ENCODE data around the gene SEMA3E. TPM values are rescaled to one million over a fixed set of nuclear protein-coding genes. Genes with fewer than 3 reads are reported as not detected.

Gene SEMA3E
- total RNA-seq, 2 experiments from 2014 or later: not detected

DNA sequence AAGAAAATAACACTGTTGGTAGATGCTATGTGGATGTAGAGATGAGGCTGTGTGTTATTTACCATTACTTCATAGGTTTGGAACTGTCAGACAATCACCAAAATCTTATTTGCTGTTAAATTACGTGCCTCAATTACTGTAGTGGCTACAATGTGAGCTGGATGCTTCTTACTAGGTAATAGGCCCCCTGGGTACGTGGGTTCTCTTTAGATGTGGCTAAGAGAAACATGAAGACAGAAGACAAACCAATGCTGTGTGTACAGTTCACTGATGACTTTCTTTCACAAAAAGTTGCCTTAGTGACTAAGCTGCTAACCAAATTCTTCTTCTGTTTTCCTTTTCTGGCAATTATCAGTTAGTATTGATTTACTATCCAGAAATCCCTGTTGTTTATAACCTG is 144.6 kb downstream of the SEMA3E start:
- Mint-ChIP-seq H3K27ac (no peak overlapping the region), H3K9me3 (no peaks in the 10 kb centered on the region), H3K27me3 (no peaks in the 10 kb centered on the region), H3K36me3 (no peaks in the 10 kb centered on the region), H3K4me1 (no peaks in the 10 kb centered on the region), H3K4me3 (no peak overlapping the region)
- no peak for DNase-seq

- no peaks in the 10 kb centered on the region for H3K9me3 Mint-ChIP-seq
- no peak overlapping the region for H3K4me3 Mint-ChIP-seq
- no peak overlapping the region for H3K27ac Mint-ChIP-seq
- DNase-seq: no peak
- H3K4me1 Mint-ChIP-seq: no peaks in the 10 kb centered on the region
- no peaks in the 10 kb centered on the region for H3K36me3 Mint-ChIP-seq
- no peaks in the 10 kb centered on the region for H3K27me3 Mint-ChIP-seq
Observed at GRCh38 chr7:83502636-83503035, 146.3 kb downstream of the SEMA3E start.

- no peak overlapping the region for H3K4me3 Mint-ChIP-seq
- H3K27me3 Mint-ChIP-seq: no peaks in the 10 kb centered on the region
- no peak overlapping the region for H3K27ac Mint-ChIP-seq
- DNase-seq: no peak
- H3K9me3 Mint-ChIP-seq: no peaks in the 10 kb centered on the region
- no peaks in the 10 kb centered on the region for H3K36me3 Mint-ChIP-seq
- no peaks in the 10 kb centered on the region for H3K4me1 Mint-ChIP-seq
Observed at GRCh38 chr7:83494683-83495082, 154.3 kb downstream of the SEMA3E start.

- H3K27ac Mint-ChIP-seq: no peak overlapping the region
- H3K4me3 Mint-ChIP-seq: no peak overlapping the region
- H3K4me1 Mint-ChIP-seq: no peaks in the 10 kb centered on the region
- H3K27me3 Mint-ChIP-seq: no peaks in the 10 kb centered on the region
- H3K9me3 Mint-ChIP-seq: peaks cover 3% of the 10 kb centered on the region
- DNase-seq: no peak
- H3K36me3 Mint-ChIP-seq: no peaks in the 10 kb centered on the region
Observed at GRCh38 chr7:83492802-83493201, 156.1 kb downstream of the SEMA3E start.

- H3K36me3 Mint-ChIP-seq: no peaks in the 10 kb centered on the region
Observed at GRCh38 chr7:83487801-83488200, 161.1 kb downstream of the SEMA3E start.

GRCh38 chr7:83486957-83487356 is 162.0 kb downstream of the SEMA3E start:
- Mint-ChIP-seq H3K27ac (no peak overlapping the region), H3K9me3 (peaks cover 6% of the 10 kb centered on the region), H3K27me3 (no peaks in the 10 kb centered on the region), H3K36me3 (no peaks in the 10 kb centered on the region), H3K4me3 (no peak overlapping the region), H3K4me1 (no peaks in the 10 kb centered on the region)
- DNase-seq: no peak

More at GRCh38 chr7:83487801-83488200, 161.1 kb downstream of the SEMA3E start:
- peaks cover 3% of the 10 kb centered on the region for H3K9me3 Mint-ChIP-seq
- H3K27me3 Mint-ChIP-seq: no peaks in the 10 kb centered on the region
- no peaks in the 10 kb centered on the region for H3K4me1 Mint-ChIP-seq
- no peak overlapping the region for H3K27ac Mint-ChIP-seq
- H3K4me3 Mint-ChIP-seq: no peak overlapping the region
- DNase-seq: no peak

DNA sequence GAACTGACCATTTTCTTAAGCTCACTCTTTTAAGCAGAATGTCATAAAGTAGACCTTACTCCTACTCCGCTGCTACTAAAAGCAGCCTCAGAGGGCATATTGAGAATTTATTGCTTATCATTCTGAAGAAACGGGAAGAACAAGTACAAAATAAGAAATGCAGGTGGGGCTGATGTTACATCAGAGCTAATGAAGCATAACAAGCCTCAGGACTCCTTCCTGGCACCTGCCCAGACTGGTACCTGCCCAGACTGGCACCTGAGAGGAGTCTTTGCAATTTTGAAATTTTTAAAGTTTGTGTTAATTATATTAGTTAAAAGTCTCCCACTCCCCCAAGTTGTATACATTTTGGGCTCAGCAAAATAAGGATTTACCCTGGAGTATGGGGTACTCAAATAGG is 162.4 kb downstream of the SEMA3E start:
- no peaks in the 10 kb centered on the region for H3K36me3 Mint-ChIP-seq
- peaks cover 6% of the 10 kb centered on the region for H3K9me3 Mint-ChIP-seq
- H3K27ac Mint-ChIP-seq: no peak overlapping the region
- no peak for DNase-seq
- no peaks in the 10 kb centered on the region for H3K4me1 Mint-ChIP-seq
- H3K27me3 Mint-ChIP-seq: no peaks in the 10 kb centered on the region
- no peak overlapping the region for H3K4me3 Mint-ChIP-seq

DNA sequence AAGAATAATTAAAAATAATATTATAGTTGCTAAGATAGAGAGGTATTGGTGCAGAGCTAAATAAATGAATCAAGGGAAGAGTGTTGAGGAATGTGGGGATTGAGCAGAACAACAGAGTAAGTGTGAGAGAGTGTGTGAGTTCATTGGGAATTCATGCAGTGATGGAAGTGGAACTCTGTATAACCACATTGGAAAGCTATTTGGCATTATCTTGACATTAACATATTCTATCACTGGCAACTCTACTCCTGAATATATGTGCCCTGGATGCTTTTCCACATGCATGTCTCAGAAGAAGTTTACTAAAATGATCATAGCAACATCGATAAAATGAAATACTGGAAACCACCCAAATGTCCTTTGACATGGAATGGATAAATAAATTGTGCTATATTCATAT is 164.1 kb downstream of the SEMA3E start:
- peaks cover 6% of the 10 kb centered on the region for H3K9me3 Mint-ChIP-seq
- H3K4me3 Mint-ChIP-seq: no peak overlapping the region
- no peak overlapping the region for H3K27ac Mint-ChIP-seq
- no peaks in the 10 kb centered on the region for H3K4me1 Mint-ChIP-seq
- H3K36me3 Mint-ChIP-seq: no peaks in the 10 kb centered on the region
- no peak for DNase-seq
- H3K27me3 Mint-ChIP-seq: no peaks in the 10 kb centered on the region

DNA sequence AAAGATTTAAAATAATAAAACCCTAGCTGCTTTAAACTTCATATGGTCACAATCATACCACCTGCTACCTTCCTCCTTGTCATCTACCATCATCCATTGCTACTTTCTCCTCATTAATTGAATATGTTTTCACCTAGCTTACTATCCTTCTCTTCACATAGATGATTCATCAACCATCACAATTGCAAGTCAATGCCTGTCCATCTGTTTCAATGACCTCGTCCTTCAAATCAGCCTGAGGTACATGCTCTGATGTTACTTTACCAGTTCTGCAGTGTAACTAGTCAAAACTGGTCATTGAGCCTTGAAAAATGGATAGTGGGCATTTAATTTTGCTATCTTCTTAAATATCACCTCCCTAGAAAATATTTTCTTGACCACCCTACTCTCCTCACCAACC is 164.7 kb downstream of the SEMA3E start:
- Mint-ChIP-seq H3K4me3 (no peak overlapping the region), H3K9me3 (peaks cover 6% of the 10 kb centered on the region), H3K27ac (no peak overlapping the region), H3K36me3 (no peaks in the 10 kb centered on the region), H3K27me3 (no peaks in the 10 kb centered on the region), H3K4me1 (no peaks in the 10 kb centered on the region)
- DNase-seq: no peak

GRCh38 chr7:83478616-83479015 is 170.3 kb downstream of the SEMA3E start:
- peaks cover 2% of the 10 kb centered on the region for H3K9me3 Mint-ChIP-seq

DNA sequence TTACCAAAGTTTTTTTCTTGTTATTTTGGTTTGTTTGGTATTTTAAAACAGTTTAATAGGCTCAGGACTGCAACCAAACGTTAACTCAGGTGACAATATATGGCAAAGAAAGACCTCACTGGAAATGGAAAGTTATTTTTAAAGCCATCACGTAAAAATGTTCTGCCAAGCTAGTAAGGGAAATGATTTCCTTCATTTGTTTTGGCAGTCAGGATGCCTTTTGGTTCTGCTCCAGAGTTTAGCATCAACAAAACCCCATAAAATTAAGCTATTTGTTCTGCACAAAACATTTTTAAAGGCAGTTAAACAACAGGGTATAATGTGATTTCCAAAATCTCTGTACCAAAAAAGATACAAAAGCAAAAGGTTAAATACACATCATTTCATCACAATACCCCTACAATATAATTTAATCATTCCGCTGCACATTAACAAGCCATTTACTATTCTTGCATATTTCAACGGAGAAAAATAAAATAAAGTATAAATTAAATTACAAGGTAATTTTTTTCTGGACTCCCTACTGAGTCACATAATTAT is 172.4 kb downstream of the SEMA3E start:
- no peak overlapping the region for H3K4me3 Mint-ChIP-seq
- DNase-seq: no peak
- no peak overlapping the region for H3K27ac Mint-ChIP-seq
- H3K4me1 Mint-ChIP-seq: no peaks in the 10 kb centered on the region
- H3K9me3 Mint-ChIP-seq: no peaks in the 10 kb centered on the region
- H3K27me3 Mint-ChIP-seq: no peaks in the 10 kb centered on the region
- no peaks in the 10 kb centered on the region for H3K36me3 Mint-ChIP-seq

More at GRCh38 chr7:83478616-83479015, 170.3 kb downstream of the SEMA3E start:
- Mint-ChIP-seq H3K27ac (no peak overlapping the region), H3K4me1 (no peaks in the 10 kb centered on the region), H3K27me3 (no peaks in the 10 kb centered on the region), H3K36me3 (no peaks in the 10 kb centered on the region), H3K4me3 (no peak overlapping the region)
- DNase-seq: no peak

GRCh38 chr7:83475420-83475819 is 173.5 kb downstream of the SEMA3E start:
- no peaks in the 10 kb centered on the region for H3K9me3 Mint-ChIP-seq
- H3K36me3 Mint-ChIP-seq: no peaks in the 10 kb centered on the region
- no peak overlapping the region for H3K4me3 Mint-ChIP-seq
- H3K27me3 Mint-ChIP-seq: no peaks in the 10 kb centered on the region
- no peak for DNase-seq
- H3K4me1 Mint-ChIP-seq: no peaks in the 10 kb centered on the region
- no peak overlapping the region for H3K27ac Mint-ChIP-seq

GRCh38 chr7:83472376-83472775 is 176.6 kb downstream of the SEMA3E start:
- H3K27me3 Mint-ChIP-seq: no peaks in the 10 kb centered on the region
- H3K36me3 Mint-ChIP-seq: no peaks in the 10 kb centered on the region
- H3K4me3 Mint-ChIP-seq: no peak overlapping the region
- DNase-seq: no peak
- H3K27ac Mint-ChIP-seq: no peak overlapping the region
- H3K9me3 Mint-ChIP-seq: no peaks in the 10 kb centered on the region
- H3K4me1 Mint-ChIP-seq: no peaks in the 10 kb centered on the region

DNA sequence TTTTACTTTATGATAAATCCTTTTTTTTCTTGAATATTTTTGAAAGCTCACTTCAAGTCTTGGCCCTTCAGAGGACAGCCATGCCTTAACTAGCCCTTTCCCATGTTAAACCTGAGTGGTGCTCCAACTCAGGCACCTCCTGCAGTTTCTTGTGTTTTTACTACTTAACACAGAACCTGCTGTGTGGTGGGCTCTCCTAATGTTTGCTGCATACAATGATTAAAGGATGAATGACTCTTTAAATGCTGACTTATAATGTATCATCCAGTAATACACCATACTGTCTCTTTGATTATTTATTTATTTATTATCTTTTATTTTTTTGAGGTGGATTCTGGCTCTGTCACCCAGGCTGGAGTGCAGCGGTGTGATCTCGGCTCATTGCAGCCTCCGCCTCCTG is 179.4 kb downstream of the SEMA3E start:
- Mint-ChIP-seq H3K27ac (no peak overlapping the region), H3K36me3 (no peaks in the 10 kb centered on the region), H3K4me3 (no peak overlapping the region), H3K4me1 (no peaks in the 10 kb centered on the region), H3K9me3 (no peaks in the 10 kb centered on the region), H3K27me3 (no peaks in the 10 kb centered on the region)
- no peak for DNase-seq

DNA sequence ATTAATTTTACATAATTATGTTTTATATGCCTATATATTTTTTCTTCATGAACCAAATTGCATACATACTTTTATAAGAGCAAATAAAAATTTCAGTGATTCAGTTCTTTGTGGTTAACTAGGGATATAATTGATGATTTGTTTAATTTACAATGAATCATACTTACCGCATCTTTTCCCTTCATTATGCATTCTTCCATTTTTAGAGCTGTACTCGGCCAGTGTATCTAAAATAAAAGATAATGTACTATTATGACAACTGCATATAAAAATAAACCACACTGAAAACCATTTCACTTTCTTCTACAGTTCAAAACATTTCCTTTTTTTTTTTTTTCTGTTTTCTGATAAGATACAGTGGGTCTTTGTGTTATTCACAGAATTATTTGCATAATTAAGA is 179.9 kb downstream of the SEMA3E start:
- H3K9me3 Mint-ChIP-seq: no peaks in the 10 kb centered on the region
- no peak for DNase-seq
- H3K36me3 Mint-ChIP-seq: no peaks in the 10 kb centered on the region
- H3K4me3 Mint-ChIP-seq: no peak overlapping the region
- H3K4me1 Mint-ChIP-seq: no peaks in the 10 kb centered on the region
- H3K27me3 Mint-ChIP-seq: no peaks in the 10 kb centered on the region
- H3K27ac Mint-ChIP-seq: no peak overlapping the region

GRCh38 chr7:83468251-83468739 is 180.6 kb downstream of the SEMA3E start:
- Mint-ChIP-seq H3K36me3 (no peaks in the 10 kb centered on the region), H3K9me3 (no peaks in the 10 kb centered on the region), H3K27ac (no peak overlapping the region), H3K27me3 (no peaks in the 10 kb centered on the region), H3K4me1 (no peaks in the 10 kb centered on the region), H3K4me3 (no peak overlapping the region)
- no peak for DNase-seq
